MM.1S (cell line): ENCODE results near the gene NDUFC2.

ENCODE experiments used
- EZH2 ChIP-seq: fragments of 300-600 bp; sonication (generic); optimal IDR thresholded peaks from 2 replicates; pipeline ENCODE3; 2017; ENCODE audit warnings: low read depth, mild to moderate bottlenecking, antibody characterized with exemption, low read length, mixed read lengths
- TF ChIP-seq, protein P1 (sequence below): fragments of 300-600 bp; sonication (generic); IDR thresholded peaks from 2 replicates; pipeline ENCODE4 v1.5.1; 2016; ENCODE audit warnings: antibody characterized with exemption, low read length, mixed read lengths

DNA sequence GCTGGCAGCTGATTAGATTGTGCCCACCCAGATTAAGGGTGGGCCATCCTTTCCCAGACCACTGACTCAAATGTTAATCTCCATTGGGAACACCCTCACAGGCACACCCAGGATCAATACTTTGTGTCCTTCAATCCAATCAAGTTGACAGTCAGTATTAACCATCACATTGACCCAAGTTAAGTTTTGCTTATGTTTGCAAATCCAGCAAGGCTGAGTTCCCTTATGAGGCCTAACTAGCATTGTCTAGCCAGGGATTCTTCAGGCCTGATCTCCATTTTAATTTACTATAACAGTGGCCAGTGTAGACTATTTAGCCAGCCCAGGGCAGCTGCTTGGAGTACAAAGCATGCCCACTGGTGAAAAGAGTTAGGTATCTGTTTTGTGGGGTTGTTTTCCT lies 54.3 kb downstream of the NDUFC2 start:
- TF ChIP-seq, protein P1, sequence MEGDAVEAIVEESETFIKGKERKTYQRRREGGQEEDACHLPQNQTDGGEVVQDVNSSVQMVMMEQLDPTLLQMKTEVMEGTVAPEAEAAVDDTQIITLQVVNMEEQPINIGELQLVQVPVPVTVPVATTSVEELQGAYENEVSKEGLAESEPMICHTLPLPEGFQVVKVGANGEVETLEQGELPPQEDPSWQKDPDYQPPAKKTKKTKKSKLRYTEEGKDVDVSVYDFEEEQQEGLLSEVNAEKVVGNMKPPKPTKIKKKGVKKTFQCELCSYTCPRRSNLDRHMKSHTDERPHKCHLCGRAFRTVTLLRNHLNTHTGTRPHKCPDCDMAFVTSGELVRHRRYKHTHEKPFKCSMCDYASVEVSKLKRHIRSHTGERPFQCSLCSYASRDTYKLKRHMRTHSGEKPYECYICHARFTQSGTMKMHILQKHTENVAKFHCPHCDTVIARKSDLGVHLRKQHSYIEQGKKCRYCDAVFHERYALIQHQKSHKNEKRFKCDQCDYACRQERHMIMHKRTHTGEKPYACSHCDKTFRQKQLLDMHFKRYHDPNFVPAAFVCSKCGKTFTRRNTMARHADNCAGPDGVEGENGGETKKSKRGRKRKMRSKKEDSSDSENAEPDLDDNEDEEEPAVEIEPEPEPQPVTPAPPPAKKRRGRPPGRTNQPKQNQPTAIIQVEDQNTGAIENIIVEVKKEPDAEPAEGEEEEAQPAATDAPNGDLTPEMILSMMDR = no peak
- TF ChIP-seq EZH2 = no peak
